ENCODE measurements around the gene SYT3. TPM values are rescaled to one million over a fixed set of nuclear protein-coding genes. Genes with fewer than 3 reads are reported as not detected.

SYT3 gene
- total RNA-seq, 1 experiment from 2014 or later: 14.6 TPM

DNA sequence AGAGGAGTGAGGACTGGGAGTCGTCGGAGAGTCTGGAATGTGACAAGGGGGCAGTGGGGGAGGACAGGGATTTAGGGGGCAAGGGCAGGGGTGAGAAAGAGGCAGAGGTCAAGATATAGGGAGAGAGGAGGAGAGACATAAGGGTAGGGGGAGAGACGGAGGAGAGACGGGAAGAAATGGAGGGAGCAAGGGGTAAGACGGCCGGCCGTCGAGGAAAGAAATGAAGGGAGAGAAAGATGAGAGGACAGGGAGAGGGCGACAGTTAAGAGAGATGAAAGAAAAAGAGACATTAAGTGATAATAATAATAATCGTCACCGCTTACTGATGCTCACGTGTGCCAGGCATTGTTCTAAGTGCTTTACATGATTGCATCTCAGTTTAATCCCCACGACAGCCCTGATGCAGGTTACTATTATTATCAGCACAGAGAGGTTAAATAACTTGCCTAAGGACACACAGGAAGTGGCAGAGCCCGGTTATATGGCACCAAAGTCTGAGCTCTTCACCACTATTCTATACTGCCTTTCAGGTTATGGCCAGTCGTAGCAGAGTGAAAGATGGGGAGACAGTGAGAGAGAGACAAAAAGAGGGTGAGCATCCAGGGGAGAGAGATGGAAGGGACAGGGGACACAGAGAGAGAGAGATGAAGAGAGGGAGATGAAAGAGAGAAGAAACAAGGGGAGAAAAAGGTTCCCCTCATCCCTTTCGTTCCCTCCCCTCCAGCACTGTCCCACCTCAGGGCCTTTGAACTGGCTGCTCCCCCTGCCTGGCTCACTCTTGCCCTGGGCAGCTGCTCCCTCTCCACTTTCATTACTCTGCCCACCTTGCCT lies 23.2 kb upstream of the SYT3 start:
- peaks cover 12% of the 10 kb centered on the region for H3K9me3 Mint-ChIP-seq
- H3K4me1 Mint-ChIP-seq: peaks cover 16% of the 10 kb centered on the region
- no peak overlapping the region for H3K27ac Mint-ChIP-seq
- ATAC-seq (no peak), DNase-seq (ENCODE audit: low spot score) (no peak)
- H3K4me3 Mint-ChIP-seq: no peak overlapping the region
- TF ChIP-seq HMGA2 (CRISPR knock-in tag; IDR thresholded peaks at IDR 0.05): no peak
- TF ChIP-seq, protein P1, sequence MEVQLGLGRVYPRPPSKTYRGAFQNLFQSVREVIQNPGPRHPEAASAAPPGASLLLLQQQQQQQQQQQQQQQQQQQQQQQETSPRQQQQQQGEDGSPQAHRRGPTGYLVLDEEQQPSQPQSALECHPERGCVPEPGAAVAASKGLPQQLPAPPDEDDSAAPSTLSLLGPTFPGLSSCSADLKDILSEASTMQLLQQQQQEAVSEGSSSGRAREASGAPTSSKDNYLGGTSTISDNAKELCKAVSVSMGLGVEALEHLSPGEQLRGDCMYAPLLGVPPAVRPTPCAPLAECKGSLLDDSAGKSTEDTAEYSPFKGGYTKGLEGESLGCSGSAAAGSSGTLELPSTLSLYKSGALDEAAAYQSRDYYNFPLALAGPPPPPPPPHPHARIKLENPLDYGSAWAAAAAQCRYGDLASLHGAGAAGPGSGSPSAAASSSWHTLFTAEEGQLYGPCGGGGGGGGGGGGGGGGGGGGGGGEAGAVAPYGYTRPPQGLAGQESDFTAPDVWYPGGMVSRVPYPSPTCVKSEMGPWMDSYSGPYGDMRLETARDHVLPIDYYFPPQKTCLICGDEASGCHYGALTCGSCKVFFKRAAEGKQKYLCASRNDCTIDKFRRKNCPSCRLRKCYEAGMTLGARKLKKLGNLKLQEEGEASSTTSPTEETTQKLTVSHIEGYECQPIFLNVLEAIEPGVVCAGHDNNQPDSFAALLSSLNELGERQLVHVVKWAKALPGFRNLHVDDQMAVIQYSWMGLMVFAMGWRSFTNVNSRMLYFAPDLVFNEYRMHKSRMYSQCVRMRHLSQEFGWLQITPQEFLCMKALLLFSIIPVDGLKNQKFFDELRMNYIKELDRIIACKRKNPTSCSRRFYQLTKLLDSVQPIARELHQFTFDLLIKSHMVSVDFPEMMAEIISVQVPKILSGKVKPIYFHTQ (CRISPR knock-in tag; IDR thresholded peaks at IDR 0.05): no peak
- no peak for TF ChIP-seq JUN (CRISPR knock-in tag; IDR thresholded peaks at IDR 0.05)
- TF ChIP-seq, protein P2, sequence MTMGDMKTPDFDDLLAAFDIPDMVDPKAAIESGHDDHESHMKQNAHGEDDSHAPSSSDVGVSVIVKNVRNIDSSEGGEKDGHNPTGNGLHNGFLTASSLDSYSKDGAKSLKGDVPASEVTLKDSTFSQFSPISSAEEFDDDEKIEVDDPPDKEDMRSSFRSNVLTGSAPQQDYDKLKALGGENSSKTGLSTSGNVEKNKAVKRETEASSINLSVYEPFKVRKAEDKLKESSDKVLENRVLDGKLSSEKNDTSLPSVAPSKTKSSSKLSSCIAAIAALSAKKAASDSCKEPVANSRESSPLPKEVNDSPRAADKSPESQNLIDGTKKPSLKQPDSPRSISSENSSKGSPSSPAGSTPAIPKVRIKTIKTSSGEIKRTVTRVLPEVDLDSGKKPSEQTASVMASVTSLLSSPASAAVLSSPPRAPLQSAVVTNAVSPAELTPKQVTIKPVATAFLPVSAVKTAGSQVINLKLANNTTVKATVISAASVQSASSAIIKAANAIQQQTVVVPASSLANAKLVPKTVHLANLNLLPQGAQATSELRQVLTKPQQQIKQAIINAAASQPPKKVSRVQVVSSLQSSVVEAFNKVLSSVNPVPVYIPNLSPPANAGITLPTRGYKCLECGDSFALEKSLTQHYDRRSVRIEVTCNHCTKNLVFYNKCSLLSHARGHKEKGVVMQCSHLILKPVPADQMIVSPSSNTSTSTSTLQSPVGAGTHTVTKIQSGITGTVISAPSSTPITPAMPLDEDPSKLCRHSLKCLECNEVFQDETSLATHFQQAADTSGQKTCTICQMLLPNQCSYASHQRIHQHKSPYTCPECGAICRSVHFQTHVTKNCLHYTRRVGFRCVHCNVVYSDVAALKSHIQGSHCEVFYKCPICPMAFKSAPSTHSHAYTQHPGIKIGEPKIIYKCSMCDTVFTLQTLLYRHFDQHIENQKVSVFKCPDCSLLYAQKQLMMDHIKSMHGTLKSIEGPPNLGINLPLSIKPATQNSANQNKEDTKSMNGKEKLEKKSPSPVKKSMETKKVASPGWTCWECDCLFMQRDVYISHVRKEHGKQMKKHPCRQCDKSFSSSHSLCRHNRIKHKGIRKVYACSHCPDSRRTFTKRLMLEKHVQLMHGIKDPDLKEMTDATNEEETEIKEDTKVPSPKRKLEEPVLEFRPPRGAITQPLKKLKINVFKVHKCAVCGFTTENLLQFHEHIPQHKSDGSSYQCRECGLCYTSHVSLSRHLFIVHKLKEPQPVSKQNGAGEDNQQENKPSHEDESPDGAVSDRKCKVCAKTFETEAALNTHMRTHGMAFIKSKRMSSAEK (CRISPR knock-in tag; IDR thresholded peaks at IDR 0.05; ENCODE audit: borderline replicate concordance): no peak
- no peak for TF ChIP-seq ZNF138 (CRISPR knock-in tag; conservative IDR thresholded peaks at IDR 0.05)
- TF ChIP-seq ZNF317 (CRISPR knock-in tag; IDR thresholded peaks at IDR 0.05; ENCODE audit: borderline replicate concordance, low read depth): no peak
- TF ChIP-seq, protein P3, sequence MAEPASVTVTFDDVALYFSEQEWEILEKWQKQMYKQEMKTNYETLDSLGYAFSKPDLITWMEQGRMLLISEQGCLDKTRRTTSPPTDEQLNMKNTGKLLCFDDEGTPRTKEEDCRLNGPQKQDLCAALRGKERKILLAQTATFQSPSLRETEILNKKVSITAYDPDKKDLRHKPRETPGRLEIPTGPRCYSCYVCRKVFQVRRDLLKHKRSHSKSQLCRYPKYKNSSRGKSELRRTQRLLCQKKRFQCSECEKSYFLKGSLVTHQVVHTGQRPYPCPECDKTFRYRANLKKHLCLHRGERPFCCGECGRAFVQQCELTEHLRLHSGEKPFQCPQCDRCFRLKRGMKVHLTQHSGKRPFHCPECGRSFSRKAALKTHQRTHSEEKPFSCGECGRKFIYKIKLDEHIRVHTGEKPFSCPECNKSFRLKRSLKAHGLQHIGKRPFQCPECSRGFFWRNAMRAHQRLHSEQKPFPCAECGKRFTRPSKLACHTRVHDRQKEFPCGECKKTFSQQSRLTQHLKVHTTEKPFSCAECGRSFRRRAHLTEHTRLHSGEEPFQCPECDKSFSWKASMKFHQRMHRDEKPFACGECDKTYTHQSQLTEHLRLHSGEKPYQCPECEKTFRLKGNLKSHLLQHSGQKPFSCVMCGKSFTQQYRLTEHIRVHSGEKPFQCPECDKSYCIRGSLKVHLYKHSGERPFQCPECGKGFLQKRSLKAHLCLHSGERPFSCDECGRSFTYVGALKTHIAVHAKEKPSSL (CRISPR knock-in tag; conservative IDR thresholded peaks at IDR 0.05): no peak
- TF ChIP-seq, protein P4, sequence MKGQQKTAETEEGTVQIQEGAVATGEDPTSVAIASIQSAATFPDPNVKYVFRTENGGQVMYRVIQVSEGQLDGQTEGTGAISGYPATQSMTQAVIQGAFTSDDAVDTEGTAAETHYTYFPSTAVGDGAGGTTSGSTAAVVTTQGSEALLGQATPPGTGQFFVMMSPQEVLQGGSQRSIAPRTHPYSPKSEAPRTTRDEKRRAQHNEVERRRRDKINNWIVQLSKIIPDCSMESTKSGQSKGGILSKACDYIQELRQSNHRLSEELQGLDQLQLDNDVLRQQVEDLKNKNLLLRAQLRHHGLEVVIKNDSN (CRISPR knock-in tag; IDR thresholded peaks at IDR 0.05): no peak
- no peak for TF ChIP-seq PRRX2 (CRISPR knock-in tag; IDR thresholded peaks at IDR 0.05)
- TF ChIP-seq ESRRA (CRISPR knock-in tag; IDR thresholded peaks at IDR 0.05; ENCODE audit: borderline replicate concordance): no peak
- TF ChIP-seq NFYB (CRISPR knock-in tag; conservative IDR thresholded peaks at IDR 0.05; ENCODE audit: low read depth): no peak
- TF ChIP-seq, protein P5, sequence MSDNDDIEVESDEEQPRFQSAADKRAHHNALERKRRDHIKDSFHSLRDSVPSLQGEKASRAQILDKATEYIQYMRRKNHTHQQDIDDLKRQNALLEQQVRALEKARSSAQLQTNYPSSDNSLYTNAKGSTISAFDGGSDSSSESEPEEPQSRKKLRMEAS (CRISPR knock-in tag; IDR thresholded peaks at IDR 0.05): no peak
- no peak for TF ChIP-seq FOXP1 (CRISPR knock-in tag; IDR thresholded peaks at IDR 0.05; ENCODE audit: borderline replicate concordance)
- no peak for TF ChIP-seq GRHL2 (CRISPR knock-in tag; IDR thresholded peaks at IDR 0.05; ENCODE audit: insufficient replicate concordance, severe bottlenecking)
- TF ChIP-seq, protein P6, sequence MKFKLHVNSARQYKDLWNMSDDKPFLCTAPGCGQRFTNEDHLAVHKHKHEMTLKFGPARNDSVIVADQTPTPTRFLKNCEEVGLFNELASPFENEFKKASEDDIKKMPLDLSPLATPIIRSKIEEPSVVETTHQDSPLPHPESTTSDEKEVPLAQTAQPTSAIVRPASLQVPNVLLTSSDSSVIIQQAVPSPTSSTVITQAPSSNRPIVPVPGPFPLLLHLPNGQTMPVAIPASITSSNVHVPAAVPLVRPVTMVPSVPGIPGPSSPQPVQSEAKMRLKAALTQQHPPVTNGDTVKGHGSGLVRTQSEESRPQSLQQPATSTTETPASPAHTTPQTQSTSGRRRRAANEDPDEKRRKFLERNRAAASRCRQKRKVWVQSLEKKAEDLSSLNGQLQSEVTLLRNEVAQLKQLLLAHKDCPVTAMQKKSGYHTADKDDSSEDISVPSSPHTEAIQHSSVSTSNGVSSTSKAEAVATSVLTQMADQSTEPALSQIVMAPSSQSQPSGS (CRISPR knock-in tag; IDR thresholded peaks at IDR 0.05; ENCODE audit: borderline replicate concordance, low read depth): no peak
- TF ChIP-seq, protein P7, sequence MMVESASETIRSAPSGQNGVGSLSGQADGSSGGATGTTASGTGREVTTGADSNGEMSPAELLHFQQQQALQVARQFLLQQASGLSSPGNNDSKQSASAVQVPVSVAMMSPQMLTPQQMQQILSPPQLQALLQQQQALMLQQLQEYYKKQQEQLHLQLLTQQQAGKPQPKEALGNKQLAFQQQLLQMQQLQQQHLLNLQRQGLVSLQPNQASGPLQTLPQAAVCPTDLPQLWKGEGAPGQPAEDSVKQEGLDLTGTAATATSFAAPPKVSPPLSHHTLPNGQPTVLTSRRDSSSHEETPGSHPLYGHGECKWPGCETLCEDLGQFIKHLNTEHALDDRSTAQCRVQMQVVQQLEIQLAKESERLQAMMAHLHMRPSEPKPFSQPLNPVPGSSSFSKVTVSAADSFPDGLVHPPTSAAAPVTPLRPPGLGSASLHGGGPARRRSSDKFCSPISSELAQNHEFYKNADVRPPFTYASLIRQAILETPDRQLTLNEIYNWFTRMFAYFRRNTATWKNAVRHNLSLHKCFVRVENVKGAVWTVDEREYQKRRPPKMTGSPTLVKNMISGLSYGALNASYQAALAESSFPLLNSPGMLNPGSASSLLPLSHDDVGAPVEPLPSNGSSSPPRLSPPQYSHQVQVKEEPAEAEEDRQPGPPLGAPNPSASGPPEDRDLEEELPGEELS (CRISPR knock-in tag; IDR thresholded peaks at IDR 0.05): no peak
- POLR2A ChIA-PET: no interaction called here
- CTCF ChIA-PET: interaction anchor here (4.5 kb wide), 1 partner anchor 106 kb away, joined by 13 read pairs; no protein-coding TSS in a partner anchor
- peaks cover 8% of the 10 kb centered on the region for H3K36me3 Mint-ChIP-seq
- H3K27me3 Mint-ChIP-seq (ENCODE audit: low read depth): peaks cover 60% of the 10 kb centered on the region
